Activated CD8-positive, alpha-beta memory T cell treated with anti-CD3 and anti-CD28 coated beads, Interleukin-2, amount 50 U/mL, for 24 hours (primary cell): ENCODE measurements around the gene RTRAF.

Experiments
- DNase-seq: peaks from one replicate; pipeline ENCODE4 v3.0.0-alpha.2; 2020; ENCODE audit errors: extremely low read depth

The RTRAF gene

DNA sequence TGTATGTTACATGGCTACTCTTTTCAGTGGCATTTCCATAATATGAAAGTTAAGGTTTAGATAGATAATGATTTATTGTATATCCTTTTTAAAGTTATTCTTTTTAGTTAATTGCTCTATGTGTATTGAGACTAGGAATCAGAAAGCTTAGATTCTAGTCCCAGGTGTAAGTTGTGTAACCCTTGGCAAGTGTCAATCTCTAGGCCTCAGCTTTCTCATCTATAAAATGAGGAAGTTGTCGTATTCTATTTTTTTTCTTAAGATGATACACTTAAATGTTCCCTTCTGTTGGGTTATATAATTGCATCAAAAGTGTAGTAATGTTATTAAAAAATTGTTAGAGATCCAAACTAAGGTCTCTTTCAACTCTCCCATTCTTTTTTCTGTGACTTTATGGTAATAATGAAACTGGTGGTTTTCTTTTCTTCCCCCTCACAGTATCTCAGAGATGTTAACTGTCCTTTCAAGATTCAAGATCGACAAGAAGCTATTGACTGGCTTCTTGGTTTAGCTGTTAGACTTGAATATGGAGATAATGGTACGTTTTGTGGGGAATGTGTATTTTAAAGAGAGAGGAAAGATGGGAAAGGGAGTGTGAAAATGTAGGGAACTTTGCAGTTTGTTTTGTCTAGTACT, 4.1 kb downstream of the RTRAF start:
- no peak for DNase-seq

DNA sequence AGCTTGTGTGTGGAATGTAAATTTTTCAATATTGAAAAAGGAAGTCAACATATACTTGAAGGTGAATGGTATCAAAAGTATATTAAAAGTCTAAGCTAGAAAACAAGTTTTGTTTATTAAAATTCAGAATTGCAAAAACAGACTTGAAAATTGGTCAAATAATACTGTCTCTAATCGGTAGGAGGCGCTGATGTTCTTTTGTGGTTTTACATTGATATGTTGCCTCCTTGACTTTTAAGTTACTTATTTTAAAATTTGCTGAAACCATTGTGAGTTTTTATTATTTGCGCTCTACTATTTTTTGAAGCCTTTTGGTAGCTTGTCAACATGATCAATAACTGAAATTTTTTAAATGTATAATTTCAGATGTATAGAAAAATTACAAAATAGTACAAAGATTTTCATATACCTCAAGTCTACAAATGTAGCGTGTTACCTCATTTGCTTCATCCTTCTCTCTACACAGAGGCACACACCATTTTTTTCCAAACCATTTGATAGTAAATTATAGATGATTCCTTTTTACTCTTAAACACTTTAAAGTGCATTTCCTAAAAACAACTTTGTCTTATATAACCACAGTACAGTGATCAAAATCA, 6.9 kb downstream of the RTRAF start:
- DNase-seq = no peak

DNA sequence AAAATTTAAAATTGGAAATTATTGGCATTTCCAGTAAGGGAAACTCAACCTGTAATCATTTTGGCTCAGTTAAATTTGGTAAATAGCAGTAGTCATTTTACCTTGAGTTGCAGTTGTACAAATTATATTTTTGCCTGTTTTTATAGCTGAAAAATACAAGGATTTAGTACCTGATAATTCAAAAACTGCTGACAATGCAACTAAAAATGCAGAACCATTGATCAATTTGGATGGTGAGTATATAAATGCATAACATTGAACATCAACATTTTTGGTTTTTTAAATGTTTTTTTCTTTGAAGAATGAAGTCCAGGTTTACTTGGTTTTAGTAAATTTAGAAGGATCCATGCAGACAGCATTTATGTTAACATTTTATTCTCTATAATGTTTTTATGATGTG, 9.0 kb downstream of the RTRAF start:
- DNase-seq = no peak

DNA sequence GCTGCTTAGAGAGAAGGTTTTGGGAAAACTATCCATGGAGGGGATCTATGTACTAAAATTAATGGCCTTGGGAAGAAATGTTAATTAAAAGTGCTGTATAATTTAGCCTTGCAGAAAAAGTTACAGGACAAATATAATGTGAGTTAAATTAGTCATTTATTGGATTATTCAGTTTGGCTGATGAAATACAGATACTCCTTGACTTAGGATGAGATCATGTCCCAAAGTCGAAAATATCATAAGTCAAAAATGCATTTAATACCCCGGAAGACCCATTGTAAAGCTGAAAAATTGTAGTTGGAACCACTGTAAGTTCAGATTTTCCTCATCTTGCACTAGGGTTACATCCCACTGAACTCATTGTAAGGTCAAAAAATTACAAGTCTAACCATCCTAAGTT, 9.7 kb downstream of the RTRAF start:
- DNase-seq = no peak

DNA sequence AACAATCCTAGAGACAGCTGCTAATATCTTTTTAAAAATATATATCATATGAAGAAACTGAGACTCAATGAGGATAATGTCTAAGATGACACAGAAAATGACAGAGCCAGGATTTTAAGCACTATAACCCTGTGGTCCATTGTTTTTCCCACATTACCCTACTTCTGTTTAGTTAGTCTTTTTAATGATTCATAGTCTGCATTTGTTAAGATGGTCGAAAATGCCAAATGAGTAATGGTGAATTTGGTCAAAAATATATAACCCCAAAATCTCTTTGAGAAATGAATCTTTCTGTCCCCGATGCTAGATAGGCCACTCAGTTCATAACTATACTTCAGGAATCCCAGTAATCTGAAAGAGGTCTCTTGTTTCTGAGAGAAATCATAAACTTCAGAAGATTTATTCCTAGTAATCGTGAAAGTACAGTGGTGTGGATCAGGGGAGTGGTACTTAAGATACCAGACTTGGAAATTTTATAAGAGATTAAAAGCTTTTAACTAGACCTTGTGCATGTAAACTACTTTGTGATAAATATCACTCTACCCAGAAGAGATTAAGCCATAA, 10.8 kb downstream of the RTRAF start:
- no peak for DNase-seq

DNA sequence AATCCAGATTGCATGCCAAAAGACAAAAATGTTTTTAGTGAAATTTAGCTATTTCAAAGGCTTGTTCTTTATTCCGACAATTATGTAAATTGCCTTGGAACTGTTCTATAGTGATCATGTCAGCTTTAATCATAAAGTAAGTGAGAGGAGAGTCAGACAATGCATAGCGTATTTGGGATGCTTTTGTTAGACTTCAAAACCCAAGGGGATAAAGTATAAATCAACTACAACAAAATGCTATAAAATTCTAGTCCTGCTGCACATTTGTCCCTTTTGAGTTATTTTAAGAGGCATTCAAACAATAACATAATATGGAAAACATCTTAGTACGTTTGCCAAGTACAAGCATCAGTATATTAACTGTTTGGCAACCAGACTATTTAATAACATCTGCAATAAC, 11.3 kb downstream of the RTRAF start:
- DNase-seq = no peak

DNA sequence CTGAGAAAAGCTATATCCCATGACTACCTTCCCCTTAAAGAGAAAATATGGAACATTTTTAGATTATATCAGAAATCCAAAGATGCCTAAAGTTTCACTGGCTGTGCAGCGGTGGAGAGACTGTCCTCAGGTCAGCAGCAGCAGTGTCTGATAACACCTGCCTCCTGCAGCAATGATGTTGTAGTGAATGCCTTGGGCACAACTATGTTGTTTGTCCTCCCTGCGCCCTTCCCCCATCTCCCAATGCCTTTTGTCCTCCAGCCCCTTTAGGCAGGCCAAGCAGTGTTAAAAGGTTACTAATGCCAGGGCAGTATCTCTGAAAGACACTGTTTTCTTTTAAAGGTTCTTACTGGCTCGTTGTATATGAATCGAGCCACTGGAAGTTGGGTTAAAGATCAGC, 13.2 kb downstream of the RTRAF start:
- no peak for DNase-seq

DNA sequence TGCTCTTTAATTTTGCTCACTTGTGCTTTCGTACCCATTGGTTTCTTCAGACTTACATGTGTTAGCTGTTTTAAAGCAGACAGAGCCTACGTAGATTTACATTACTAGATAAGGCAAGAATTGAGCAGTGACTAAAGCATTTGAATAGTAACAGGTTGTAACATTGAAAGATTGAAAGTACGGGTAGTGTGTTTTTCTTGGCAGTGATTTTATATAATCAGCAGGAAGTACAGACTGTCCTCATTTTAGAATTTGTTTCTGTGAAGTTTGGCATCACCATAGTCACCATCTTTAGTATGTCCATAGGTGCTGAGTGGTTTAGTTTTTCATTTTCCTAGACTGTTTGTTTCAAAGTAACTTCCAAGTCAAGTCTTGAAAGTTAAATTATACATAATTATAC, 14.0 kb downstream of the RTRAF start:
- no peak for DNase-seq

DNA sequence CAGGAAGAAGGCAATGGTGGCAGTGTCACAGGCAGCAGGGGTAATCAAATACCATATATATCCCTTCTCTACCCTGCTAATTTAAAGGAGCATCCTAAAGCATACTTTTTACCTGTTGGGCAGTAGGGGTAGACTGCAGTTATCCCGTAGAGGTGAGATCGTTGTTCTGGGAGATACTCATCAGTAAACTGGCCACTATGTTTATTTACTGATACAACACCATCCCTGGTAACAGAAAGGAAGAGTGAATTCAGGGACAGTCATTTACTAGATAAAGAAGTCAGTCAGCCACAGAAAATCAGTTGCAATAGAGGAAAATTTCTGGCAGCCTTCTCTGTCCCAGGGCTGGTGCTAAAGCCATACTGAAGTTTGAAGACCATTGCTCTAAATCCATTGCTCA, 16.3 kb downstream of the RTRAF start:
- no peak for DNase-seq

DNA sequence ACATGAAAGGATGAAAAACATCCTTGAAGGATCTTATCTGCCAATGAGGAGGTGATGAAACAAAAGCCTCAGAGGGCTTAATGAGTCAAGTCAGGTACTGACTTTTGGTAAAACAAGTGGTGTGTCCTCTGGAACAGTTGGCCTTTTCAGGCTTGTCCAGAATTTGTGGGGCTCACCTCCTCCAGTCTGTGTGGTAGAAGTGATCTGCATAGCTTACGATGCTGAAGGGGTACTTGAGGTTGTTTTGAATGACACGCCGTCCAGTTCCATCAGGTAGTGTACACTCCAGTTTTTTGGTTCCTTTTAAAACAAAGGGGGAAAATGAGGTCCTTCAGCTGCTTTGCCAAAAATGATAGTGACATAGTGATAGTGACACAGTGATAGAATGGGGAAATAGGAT, 17.0 kb downstream of the RTRAF start:
- DNase-seq = no peak

DNA sequence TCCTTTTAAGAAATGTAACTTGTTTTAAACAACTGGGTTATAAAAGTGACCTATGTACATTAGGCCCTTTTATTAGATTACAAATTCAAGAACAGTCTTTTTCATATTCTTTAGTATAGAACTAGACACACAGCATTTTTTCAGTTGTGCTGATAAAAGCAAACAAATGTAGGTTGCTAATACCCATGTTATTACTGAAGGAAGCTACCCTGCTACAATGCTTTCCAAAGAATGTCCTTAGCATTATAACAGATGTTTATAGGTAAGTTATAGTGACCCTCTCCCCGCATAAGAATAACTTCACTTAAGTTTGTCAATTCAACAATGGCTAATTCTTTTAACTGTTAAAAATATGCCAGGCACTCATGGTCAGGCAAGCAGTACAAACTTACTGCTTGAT, 17.9 kb downstream of the RTRAF start:
- DNase-seq = no peak

DNA sequence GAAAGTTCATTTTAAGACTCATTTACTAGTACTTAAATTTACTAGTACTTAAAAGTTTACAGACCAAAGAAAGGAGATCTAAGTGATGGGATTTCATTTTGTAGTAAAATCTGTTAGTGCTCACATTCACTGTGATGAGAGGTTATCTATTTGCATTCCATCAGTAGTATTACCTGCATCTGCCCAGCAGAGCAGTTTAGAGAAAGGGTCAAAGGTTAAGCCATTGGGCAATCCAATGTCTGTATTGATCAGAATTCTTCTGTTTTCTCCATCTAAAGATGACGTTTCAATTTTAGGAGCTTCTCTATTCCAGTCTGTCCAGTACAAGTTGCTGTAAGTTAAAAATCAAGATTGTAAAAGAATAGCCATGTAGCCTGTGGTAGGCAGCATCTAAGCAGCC, 18.3 kb downstream of the RTRAF start:
- DNase-seq = no peak

DNA sequence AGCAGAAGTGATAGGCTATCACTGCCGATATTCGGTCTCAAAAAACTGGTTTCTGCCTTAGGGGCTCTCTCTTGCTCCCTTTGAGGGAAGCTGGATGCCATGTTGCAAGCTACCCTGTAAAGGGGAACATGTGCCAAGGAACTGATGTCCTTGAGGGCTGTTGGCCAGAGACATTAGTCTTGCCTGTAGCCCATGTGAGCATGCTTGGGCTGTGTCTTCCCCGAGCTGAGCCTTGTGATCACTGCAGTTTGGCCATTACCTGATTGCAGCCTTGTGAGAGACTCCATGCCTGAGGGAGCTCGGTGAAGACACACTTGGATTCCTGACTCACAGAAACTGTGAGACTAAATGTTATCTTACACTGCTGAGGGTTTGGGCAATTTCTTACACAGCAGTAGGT, 18.8 kb downstream of the RTRAF start:
- no peak for DNase-seq

DNA sequence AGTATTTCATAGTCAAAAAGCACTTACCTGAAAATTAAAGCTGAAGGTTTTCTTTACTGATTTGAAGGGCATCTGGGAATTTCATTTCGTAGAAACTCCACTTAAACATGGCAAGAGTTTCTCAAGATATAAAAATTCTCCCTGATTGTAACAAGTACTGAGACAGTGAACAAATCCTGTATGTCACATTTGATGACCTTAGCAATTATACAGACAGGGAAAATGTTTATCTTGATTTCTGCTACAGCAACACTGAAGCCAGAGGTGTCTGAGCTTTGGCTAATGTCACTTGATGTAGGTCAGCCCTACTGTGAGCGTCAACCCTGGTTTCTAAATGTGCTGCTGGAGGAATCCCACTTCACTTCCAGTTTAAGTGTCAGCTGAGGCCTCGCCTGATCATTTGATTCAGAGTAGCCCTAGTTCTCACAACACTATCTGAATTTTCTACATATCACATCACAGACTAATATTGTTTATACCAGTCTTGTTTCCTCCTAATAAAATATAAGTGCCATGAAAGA, 20.9 kb downstream of the RTRAF start:
- DNase-seq = no peak

DNA sequence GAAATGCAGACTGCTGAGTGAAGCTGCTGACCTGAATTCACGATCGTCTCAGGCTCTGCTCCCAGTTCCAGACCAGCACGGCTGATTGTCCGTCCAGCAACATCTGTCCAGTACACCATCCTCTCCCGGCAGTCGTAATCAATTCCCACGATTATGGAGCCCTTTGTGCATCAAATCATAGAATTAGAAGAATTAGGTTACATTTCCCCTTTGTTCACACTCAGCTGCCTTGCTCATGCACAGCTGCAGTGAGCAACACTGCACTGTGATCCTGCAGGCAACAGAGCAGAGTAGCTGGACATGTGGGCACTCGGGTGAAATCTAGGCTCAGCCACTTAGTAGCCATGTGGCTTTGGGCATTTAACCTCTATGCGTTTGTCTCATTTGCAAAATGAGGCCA, 22.2 kb downstream of the RTRAF start:
- DNase-seq = no peak

DNA sequence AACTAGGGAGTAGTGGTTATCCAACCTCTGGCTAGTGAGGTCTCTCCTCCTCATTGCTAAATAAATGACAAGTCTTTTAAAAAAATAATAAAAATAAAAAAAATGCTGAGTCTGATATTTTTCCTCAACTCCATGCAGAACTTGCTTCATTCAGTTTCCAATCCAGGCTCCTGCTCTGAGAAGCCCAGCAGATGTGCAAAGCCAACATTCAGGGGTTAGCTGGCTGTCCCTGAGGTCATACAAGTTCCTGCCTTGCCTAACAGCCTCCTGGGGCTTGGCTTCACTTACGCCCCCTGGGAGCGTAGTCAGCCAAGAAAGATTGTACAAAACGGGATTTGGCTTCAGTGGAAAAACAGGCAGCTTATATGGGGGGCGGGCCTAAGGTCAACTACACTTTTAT, 23.3 kb downstream of the RTRAF start:
- DNase-seq = no peak

DNA sequence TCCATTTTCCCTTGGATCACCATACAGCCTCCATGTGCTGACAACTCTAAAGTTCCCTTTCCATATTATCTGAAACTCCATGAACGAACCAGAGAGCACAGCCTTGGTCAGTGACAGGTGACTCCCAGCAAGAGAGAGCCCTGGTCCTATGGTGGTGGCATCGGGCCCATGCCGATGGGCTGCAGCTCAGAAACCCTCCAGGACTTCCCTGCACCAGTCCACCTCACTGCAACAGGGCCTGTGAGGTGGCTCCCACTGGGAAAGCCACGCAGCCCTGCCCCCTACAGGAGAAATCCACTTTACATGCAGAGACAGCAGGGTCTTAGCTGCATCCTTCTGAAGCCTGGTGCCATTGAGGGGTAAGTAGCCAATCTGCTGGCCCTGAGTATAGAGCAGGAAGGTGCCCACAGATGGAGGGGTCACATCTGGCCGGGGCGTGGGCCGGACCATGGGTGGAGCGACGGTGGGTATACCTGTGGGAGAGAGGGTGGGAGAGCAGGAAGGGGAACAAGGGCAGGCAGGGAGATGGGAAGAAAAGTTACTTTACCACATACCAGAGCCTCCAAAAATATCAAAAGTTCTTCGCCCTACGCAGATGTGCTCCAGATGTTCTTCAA, 24.7 kb downstream of the RTRAF start:
- no peak for DNase-seq

DNA sequence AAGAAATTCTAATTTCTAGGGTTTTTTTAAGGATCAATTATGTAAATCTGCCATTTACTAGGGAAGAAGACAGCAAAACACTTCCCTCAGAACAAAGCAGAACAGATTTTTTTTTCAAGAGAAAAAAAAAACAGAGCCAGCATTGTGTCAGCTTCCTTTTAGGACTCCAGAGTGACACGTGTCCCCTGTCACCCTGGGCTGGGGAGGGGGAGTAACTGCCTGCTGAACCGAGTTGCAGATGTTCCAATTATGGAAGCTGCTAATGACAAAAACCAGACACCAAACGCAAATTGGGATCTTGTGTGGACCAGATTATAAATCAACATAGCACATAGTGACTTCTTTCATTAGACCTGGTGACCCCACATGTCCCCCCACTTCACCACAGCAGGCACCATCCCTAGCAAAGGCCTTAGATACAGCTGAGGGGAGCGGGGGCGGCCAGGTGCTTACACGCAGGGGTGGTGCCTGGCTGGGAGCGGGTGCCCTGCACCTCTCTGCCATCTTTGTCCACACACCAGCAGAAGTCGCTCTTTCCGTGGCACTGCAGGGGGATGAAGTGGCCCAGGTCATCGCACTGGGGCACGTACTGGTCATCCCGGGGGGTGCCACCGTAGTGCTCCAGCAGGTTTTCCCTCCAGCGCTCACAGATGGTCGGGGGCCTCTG, 25.4 kb downstream of the RTRAF start:
- DNase-seq = no peak

DNA sequence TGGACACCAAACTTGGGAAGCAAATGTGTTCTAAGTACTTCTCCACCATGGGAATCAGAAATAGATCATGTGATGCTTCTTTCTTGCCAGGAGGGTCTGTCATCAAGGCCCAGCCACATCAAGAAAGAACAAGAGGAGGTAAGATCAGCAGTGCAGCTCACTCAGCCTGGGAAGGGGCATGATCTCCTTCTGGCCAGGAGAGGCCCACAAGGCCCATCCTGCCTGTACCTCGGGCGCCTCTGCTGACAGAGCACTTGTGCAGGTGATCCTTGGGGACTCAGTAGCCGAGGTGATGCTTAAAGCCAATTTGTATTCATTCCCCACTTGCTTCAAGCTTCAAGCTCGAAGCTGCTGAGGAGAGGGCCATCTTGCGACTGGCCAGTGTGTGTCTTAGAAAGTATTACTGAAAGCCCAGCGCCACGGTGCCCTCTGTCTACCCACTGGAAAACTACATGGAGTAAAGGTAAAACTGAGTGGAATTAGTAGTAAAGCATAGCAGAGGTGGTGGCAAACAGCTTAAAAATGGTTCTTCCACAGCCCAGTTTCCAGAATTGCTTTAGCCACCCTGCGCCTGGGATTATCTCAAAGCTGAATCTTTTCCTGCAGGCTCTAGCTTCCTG, 26.2 kb downstream of the RTRAF start:
- no peak for DNase-seq

DNA sequence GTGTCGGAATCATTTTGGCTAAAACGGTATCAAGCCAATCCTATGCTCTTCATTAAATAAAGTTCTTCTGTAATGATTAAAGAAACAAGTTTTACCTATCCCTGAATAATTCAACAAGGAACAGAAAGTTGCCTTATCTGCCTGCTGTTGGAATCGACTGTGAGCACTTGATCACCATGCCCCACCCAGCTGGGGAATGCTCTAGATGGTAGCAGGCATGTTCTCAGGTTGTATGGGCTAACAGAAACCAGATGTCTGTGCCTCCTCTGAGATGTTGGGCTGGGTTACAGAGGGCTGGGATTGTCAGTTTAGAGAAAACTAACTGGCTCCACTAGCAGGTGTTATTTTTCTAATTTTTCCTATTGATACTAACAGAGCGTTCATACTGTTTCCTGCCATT, 28.9 kb downstream of the RTRAF start:
- no peak for DNase-seq

DNA sequence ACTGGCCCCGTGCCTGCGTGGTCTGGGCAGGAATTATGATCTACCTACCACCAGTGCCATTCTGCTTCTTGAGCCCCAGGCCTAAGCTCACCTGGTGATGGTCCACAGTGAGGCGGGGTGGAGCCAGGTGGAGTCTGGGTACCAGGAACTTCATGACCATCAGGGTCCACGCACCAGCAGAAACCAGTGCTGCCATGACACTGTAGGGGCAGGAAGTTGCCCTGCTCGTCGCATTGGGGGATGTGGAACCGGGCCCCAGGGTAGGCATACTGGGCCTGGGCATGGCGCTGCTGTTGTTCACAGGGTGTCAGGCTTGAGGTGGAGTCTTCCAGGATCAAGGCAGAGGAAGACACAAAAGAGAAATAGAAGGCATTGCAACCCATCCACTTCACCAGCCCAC, 29.6 kb downstream of the RTRAF start:
- no peak for DNase-seq

DNA sequence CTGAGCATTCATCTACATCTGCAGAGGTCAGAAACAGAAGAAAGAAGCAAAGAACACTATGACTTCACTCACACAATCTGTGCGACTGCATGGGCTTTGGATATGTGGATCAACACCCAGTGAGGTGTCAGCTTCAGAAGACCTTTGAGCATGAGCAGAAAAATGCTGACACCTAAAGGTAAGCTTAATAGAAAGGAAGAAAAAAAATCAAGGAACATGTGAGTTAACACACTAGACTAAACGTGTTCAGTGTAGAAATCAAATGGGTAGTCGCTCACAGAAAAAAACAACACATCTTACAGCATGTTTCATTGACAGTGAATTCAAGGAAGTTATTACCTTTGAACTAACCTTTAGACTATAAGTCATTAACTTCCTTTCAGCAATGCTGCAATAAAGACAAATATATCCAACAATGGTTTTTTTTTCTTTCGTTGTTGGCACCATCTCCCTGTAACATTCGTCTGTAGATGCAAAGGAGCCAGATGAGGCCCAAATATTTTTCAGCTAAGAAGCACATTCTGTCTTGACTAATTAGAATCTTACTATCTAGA, 30.9 kb downstream of the RTRAF start:
- no peak for DNase-seq
